Measurements from ENCODE around the gene FHOD3. TPM values are rescaled to one million over a fixed set of nuclear protein-coding genes. Genes with fewer than 3 reads are reported as not detected.
A peak's percentile ranks its signal among the peaks of the same experiment; 100 is the strongest.

FHOD3 gene
- total RNA-seq, 2 donors from 2014 or later: 66.0 to 114 TPM

- Histone ChIP-seq H3K4me1 (peaks cover 0 to 8% of the 10 kb centered on the region in 2 donors), H3K27ac (no peak overlapping the region), H3K9me3 (no peaks in the 10 kb centered on the region), H3K36me3 (no peaks in the 10 kb centered on the region), H3K27me3 (no peaks in the 10 kb centered on the region), H3K4me3 (no peak overlapping the region)
- no peak for DNase-seq (ENCODE audit: low spot score)
- no peak for TF ChIP-seq CTCF (IDR thresholded peaks at IDR 0.05)
Observed at GRCh38 chr18:36702401-36703013, 405.0 kb downstream of the FHOD3 start.

GRCh38 chr18:36704156-36704555, 406.6 kb downstream of the FHOD3 start:
- no peak for TF ChIP-seq CTCF (IDR thresholded peaks at IDR 0.05)
- H3K4me1 ChIP-seq: peaks cover 0 to 22% of the 10 kb centered on the region in 2 donors
- H3K9me3 ChIP-seq: no peaks in the 10 kb centered on the region
- no peak overlapping the region for H3K4me3 ChIP-seq
- H3K36me3 ChIP-seq: no peaks in the 10 kb centered on the region
- H3K27me3 ChIP-seq: no peaks in the 10 kb centered on the region
- no peak for DNase-seq (ENCODE audit: low spot score)
- H3K27ac ChIP-seq: no peak overlapping the region

- Histone ChIP-seq H3K27ac (no peak overlapping the region), H3K4me1 (peaks cover 0 to 31% of the 10 kb centered on the region in 2 donors), H3K4me3 (no peak overlapping the region), H3K36me3 (no peaks in the 10 kb centered on the region), H3K27me3 (no peaks in the 10 kb centered on the region), H3K9me3 (no peaks in the 10 kb centered on the region)
- no peak for TF ChIP-seq CTCF (IDR thresholded peaks at IDR 0.05)
- no peak for DNase-seq (ENCODE audit: low spot score)
Observed at GRCh38 chr18:36706134-36706881, 408.8 kb downstream of the FHOD3 start.

GRCh38 chr18:36708366-36708765, 410.9 kb downstream of the FHOD3 start:
- peak overlapping the region; percentile 39 to 48 for H3K27ac ChIP-seq
- no peaks in the 10 kb centered on the region for H3K36me3 ChIP-seq
- no peak for TF ChIP-seq CTCF (IDR thresholded peaks at IDR 0.05)
- H3K4me3 ChIP-seq: no peak overlapping the region
- no peak for DNase-seq (ENCODE audit: low spot score)
- no peaks in the 10 kb centered on the region for H3K9me3 ChIP-seq
- no peaks in the 10 kb centered on the region for H3K27me3 ChIP-seq
- peaks cover 0 to 29% of the 10 kb centered on the region in 2 donors for H3K4me1 ChIP-seq

- Histone ChIP-seq H3K4me3 (no peak overlapping the region), H3K27ac (no peak overlapping the region), H3K9me3 (no peaks in the 10 kb centered on the region), H3K36me3 (no peaks in the 10 kb centered on the region), H3K27me3 (no peaks in the 10 kb centered on the region), H3K4me1 (peaks cover 0 to 29% of the 10 kb centered on the region in 2 donors)
- TF ChIP-seq CTCF (IDR thresholded peaks at IDR 0.05): no peak
- no peak for DNase-seq (ENCODE audit: low spot score)
Observed at GRCh38 chr18:36709315-36709714, 411.8 kb downstream of the FHOD3 start.

Measured in right atrium auricular region (tissue), 2 donors.